Loucy (cell line): Measurements from ENCODE around the gene TMC2.

Experiments
- EZH2phosphoT487 ChIP-seq: fragments of 200-600 bp; IDR thresholded peaks from 2 replicates; pipeline ENCODE4 v1.6.1; 2018; ENCODE audit warnings: antibody characterized with exemption, mild to moderate bottlenecking, moderate library complexity, borderline replicate concordance
- TF ChIP-seq, protein P1 (sequence below): fragments of 200-600 bp; sonication (generic); conservative IDR thresholded peaks from 2 replicates; pipeline ENCODE4 v1.5.1; 2014; ENCODE audit warnings: mild to moderate bottlenecking, antibody characterized with exemption, low read length

DNA sequence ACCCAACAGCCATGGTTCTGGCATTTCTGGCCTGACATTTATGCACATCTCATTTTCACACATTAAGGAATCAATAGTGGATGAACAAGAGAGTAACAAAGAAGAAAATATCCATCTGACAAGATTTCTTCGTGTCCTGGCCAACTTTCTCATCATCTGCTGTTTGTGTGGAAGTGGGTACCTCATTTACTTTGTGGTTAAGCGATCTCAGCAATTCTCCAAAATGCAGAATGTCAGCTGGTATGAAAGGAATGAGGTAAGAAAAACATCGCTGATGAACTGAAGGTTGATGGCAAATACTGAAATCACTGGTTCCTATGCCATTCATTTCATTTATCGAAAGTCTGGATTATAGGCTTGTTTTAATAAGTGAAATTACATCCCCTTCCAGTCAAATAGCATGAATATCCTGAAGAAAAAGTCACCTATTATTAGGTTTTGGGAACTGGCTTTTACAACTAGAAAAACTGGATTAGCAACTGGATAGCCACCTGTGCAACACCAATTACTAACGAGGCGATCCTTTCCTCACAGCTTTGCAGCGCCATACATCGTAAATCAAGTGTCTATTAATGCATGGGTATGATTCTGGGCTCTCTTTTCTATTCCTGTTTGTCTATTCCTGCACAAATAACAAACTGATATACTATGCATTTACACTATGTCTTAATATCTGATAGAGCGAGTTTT lies 65.8 kb downstream of the TMC2 start:
- TF ChIP-seq, protein P1, sequence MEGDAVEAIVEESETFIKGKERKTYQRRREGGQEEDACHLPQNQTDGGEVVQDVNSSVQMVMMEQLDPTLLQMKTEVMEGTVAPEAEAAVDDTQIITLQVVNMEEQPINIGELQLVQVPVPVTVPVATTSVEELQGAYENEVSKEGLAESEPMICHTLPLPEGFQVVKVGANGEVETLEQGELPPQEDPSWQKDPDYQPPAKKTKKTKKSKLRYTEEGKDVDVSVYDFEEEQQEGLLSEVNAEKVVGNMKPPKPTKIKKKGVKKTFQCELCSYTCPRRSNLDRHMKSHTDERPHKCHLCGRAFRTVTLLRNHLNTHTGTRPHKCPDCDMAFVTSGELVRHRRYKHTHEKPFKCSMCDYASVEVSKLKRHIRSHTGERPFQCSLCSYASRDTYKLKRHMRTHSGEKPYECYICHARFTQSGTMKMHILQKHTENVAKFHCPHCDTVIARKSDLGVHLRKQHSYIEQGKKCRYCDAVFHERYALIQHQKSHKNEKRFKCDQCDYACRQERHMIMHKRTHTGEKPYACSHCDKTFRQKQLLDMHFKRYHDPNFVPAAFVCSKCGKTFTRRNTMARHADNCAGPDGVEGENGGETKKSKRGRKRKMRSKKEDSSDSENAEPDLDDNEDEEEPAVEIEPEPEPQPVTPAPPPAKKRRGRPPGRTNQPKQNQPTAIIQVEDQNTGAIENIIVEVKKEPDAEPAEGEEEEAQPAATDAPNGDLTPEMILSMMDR, result no peak
- no peak for TF ChIP-seq EZH2phosphoT487
